Psoas muscle (tissue), 8 donors: ENCODE data around the gene CDC42BPB. TPM values are rescaled to one million over a fixed set of nuclear protein-coding genes. Genes with fewer than 3 reads are reported as not detected.
A peak's percentile ranks its signal among the peaks of the same experiment; 100 is the strongest.

Experiments
- ATAC-seq, 4 donors: fragments of 200-7000 bp; cut with Tn5 transposase; one replicate each; pipeline ENCODE4 v1.9.1; 2020; ENCODE audit warnings: moderate library complexity in 3 of 4, mild to moderate bottlenecking in 2 of 4
- DNase-seq, 2 donors: peaks; one replicate each; pipeline ENCODE4 v3.0.0-alpha.2; 2020
- H3K27ac ChIP-seq: fragments of 200-600 bp; one replicate; pipeline ENCODE4 v1.8.0; 2022
- H3K27me3 ChIP-seq, 3 donors: fragments of 200-600 bp in 1 of 3; one replicate each; pipeline versions ENCODE4 v1.6.1 to v1.8.0; 2013 to 2022; ENCODE audit warnings: low read length in 2 of 3, mild to moderate bottlenecking in 2 of 3, moderate library complexity in 1 of 3; ENCODE audit not compliant: insufficient read depth in 3 of 3
- H3K36me3 ChIP-seq, 2 donors: fragments of 200-600 bp in 1 of 2; one replicate each; pipeline versions ENCODE4 v1.6.1 to v1.8.0; 2013 to 2022; ENCODE audit warnings: low read depth in 1 of 2, mild to moderate bottlenecking in 1 of 2, moderate library complexity in 1 of 2; ENCODE audit not compliant: insufficient read depth in 1 of 2
- H3K4me1 ChIP-seq: fragments of 200-600 bp; one replicate; pipeline ENCODE4 v1.8.0; 2022
- H3K4me3 ChIP-seq: fragments of 200-600 bp; one replicate; pipeline ENCODE4 v1.8.0; 2022; ENCODE audit warnings: mild to moderate bottlenecking
- H3K9me3 ChIP-seq: fragments of 200-600 bp; one replicate; pipeline ENCODE4 v1.8.0; 2022
- CTCF ChIP-seq: fragments of 200-600 bp; IDR thresholded peaks from one replicate; pipeline ENCODE4 v1.8.0; 2022; ENCODE audit warnings: antibody characterized with exemption
- WGBS, 3 donors: extraction: QIAGEN DNeasy Blood & Tissue Kit; methylation state at CpG; one replicate each; pipeline versions ENCODE4 v1.1.6 to v1.1.7; 2013; 5-methylcytosine and 5-hydroxymethylcytosine counted together
- intact Hi-C, 2 donors: fragments of 100-400 bp; cut with DNase I; formaldehyde crosslinking; loops; one replicate each; pipeline versions ENCODE4 v1.11.0 to v1.14.2; 2022
- polyA plus RNA-seq, 3 donors: library from polyadenylated mRNA; stranded (reverse); fragments of 200-250 nt; gene quantifications; one replicate each; pipeline ENCODE4 v1.2.3, GENCODE V29; 2013
- total RNA-seq, 4 donors: library from RNA; stranded (reverse); fragmentation: NEBNext Ultra II Directional in 2 of 4; extraction: Animal tissue kit (Norgen Biotek cat#: 25700) in 2 of 4; gene quantifications; one replicate each; pipeline versions ENCODE4 v1.2.1 to v1.2.4, GENCODE V29; 2021 to 2023
- donor health status: healthy with polysubstance abuse.
- donor health status: DM: no; HTN: no; CAD: no; lungs with moderate emphysema.
- donor health status: Bipolar disorder and iron deficiency.
- donor health status: healthy.
- donor health status: DM: yes; HTN: yes; CAD: no.
- donor health status: DM: no; HTN: no; CAD: no.
- donor health status: DM: no; HTN: no; CAD: no.
- donor health status: DM: yes; HTN: yes; CAD: no.

The CDC42BPB gene
- total and polyA plus RNA-seq, 7 donors, result 20.2 to 57.4 (median 40.0) TPM

DNA sequence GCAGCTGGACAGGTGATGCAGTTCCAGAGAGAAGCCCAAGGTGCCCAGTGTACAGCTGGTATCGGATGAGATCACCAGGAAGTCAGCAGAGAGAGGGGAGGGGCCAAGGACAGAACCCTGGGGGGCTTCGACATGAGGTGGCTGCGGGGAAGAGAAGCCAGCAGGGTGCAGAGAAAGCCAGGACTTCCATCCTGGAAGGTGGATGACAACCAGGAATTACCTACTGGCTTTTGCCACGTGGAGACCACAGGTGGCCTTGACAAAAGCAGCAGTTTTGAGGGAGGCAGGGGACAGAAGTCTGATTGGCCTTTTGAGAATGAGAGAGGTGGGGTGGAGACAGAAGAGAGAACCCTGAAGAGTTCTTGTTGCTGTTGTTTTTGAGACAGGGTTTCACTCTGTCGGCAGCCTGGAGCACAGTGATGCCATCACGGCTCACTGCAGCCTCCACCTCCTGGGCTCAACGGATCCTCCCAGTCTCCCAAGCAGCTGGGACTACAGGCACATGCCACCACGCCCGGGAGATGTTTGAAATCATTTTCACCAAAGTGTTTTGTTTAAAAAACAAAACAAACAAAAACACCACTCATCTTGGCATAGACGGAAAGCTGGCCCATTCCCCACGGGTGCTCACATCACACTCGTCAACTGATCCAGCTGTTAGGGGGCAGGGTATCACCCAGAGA, 35.2 kb downstream of the CDC42BPB start:
- no peak for TF ChIP-seq CTCF
- no peaks in the 10 kb centered on the region for H3K27me3 ChIP-seq
- H3K4me1 ChIP-seq, result peaks cover 25% of the 10 kb centered on the region
- H3K36me3 ChIP-seq, result no peaks in the 10 kb centered on the region
- H3K27ac ChIP-seq, result peak overlapping the region; percentile 27
- DNase-seq (no peak), ATAC-seq (peak; percentile 40 to 67 (median 61))
- WGBS, 3 donors, result 29 to 46% (median 40%) methylated on average over 12 of the region's 12 CpGs
- no peak overlapping the region for H3K4me3 ChIP-seq
- intact Hi-C loops, result no loop called here
- H3K9me3 ChIP-seq, result peaks cover 6% of the 10 kb centered on the region

DNA sequence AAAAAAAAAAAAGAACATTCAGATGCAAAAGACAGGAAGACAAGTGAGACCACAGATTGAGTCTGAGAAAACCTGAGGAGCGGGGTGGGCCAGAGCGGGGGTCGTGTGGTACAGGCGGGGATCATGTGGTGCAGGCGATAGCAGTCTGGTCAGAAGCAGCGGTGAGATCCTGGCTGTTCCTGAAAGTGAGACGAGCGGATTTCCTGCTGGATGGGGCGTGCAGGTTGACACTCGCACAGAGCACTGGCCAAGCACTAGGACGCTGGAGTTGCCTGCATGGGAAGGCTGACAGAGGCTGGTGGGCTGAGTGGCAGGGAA, 35.7 kb downstream of the CDC42BPB start:
- H3K27me3 ChIP-seq, result no peaks in the 10 kb centered on the region
- no peak for TF ChIP-seq CTCF
- peaks cover 6% of the 10 kb centered on the region for H3K9me3 ChIP-seq
- no peak overlapping the region for H3K4me3 ChIP-seq
- no peak overlapping the region for H3K27ac ChIP-seq
- H3K36me3 ChIP-seq, result no peaks in the 10 kb centered on the region
- intact Hi-C loops, result no loop called here
- peaks cover 25% of the 10 kb centered on the region for H3K4me1 ChIP-seq
- DNase-seq (no peak), ATAC-seq (no peak)
- WGBS, 3 donors, result 71 to 79% (median 76%) methylated on average over 11 of the region's 11 CpGs

DNA sequence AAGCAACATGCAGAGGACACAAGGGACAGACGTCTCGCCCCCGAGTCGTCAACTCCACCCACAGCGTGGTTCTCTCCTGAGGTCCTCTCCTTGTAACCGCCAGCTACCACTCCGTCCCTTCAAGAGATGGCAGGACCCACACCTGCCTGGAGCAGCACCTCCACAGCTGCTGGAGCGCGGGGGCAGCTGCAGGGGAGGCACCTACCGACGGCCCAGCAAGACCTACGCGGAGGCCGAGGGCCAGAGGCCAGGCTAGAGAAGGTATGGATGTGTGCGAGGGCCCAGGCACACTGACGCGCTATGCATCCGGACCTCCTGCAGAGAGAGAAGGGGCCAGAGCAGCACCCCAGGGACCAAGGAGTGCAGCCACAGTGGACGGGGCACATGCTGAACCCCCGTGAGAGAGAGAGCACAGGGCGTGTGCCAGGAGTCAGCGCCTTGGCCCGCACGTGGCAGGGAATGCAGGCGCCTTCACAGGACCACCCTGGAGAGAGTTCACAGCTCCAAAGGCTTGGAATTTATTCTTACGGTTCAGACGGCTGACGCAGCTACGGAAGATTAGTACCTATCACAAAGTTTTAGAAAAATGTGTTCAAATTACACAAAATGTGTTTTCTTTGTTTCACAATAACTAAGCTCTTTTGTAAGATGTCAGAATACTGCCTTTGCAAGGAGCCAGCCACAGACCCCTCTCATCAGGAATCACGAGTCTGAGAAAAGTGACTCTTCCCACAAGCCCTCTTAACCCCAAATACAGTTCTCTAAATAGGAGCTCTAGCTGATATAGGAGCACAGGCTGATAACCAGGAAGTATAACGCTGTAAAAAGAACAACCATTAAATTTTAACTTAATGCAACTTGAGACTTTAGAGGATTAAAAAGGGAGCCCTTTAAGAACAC, 36.8 kb downstream of the CDC42BPB start:
- WGBS, 3 donors, result 89 to 92% (median 90%) methylated on average over 31 of the region's 31 CpGs
- intact Hi-C loops, result no loop called here
- H3K36me3 ChIP-seq, result no peaks in the 10 kb centered on the region
- no peaks in the 10 kb centered on the region for H3K27me3 ChIP-seq
- peaks cover 31% of the 10 kb centered on the region for H3K4me1 ChIP-seq
- DNase-seq, result no peak
- TF ChIP-seq CTCF, result no peak
- no peak for ATAC-seq
- no peak overlapping the region for H3K27ac ChIP-seq
- no peaks in the 10 kb centered on the region for H3K9me3 ChIP-seq
- no peak overlapping the region for H3K4me3 ChIP-seq

- peaks cover 35% of the 10 kb centered on the region for H3K4me1 ChIP-seq
- no peak overlapping the region for H3K4me3 ChIP-seq
- ATAC-seq, result no peak
- no peak for TF ChIP-seq CTCF
- WGBS, 3 donors, result 70 to 81% (median 71%) methylated on average over 7 of the region's 7 CpGs
- intact Hi-C loops, result no loop called here
- no peaks in the 10 kb centered on the region for H3K27me3 ChIP-seq
- peak in 1 of 2 donors; percentile 70 for DNase-seq
- H3K36me3 ChIP-seq, result no peaks in the 10 kb centered on the region
- no peaks in the 10 kb centered on the region for H3K9me3 ChIP-seq
- H3K27ac ChIP-seq, result no peak overlapping the region
Measured at GRCh38 chr14:103019826-103020225, 37.5 kb downstream of the CDC42BPB start.
